Superior temporal gyrus (tissue), 1 donor: ENCODE measurements around the gene THADA.

Experiments
- DNase-seq: peaks from one replicate; pipeline ENCODE4 v3.0.0-alpha.2; 2016; ENCODE audit errors: extremely low spot score

Gene THADA

DNA sequence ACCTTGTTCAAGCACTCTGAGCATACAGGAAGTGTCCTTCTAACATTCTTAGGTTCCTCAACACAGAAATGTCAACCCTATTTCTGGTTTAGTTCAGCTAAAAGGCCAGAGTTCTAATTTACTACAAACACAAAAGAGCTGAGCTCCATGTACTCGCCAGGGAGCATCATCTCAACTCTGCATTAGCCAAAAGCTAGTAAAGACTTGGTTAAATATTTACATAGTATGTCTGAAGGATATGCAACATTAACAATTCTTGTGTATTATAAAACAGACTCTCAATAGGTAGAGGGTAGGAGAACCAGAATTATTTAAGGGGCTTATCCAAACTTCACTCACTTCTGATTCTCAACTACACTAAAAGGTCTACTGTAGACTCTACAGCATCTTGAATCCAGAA is 154.6 kb downstream of the THADA start:
- DNase-seq, result no peak

DNA sequence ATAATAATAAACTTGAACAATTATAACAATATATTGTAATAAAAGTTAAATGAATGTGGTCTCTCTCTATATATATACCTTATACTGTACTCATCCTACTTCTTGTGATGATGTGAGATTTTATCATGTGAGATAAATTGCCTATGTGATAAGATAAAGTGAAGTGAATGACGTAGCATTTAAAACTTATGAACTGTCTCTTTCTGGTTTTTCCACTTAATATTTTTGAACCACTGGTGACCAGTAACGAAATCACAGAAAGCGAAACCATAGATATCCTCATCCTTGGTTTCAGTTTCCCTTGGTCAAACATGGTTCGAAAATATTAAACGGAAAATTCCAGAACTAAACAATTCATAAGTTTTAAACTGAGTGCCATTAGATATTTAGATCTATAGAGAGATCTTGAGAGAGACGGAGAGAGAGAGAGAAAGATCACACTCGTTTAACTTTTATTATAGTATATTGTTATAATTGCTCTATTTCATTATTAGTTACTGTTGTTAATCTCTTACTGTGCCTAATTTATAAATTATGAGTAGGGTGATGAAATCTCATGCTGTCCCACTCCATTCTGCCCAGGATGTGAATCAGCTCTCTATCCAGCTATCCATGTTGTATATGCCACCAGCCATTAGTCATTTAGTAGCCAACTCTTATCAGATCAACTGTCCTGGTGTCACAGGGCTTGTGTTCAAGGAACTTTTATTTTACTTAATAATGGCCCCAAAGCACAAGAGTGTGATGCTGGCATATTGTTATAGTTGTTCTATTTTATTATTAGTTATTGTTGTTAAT is 156.8 kb downstream of the THADA start:
- no peak for DNase-seq

DNA sequence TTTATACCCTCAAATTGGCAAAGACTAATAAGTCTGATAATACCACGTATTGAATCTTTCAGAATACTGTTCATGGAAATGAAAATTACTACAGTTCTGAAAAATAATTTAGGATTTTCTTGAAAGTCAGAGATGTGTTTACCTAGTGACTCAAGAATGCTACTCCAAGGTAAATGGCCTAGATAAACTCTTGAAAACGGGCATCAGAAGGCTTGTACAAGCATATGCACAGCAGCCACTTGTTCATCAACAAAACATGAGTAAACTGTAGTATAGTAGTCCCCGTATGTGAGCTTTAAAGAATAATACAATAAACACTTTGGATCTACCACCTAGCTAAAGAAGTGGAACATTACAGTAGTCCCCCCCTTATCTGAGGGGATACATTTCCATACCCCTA is 157.5 kb downstream of the THADA start:
- no peak for DNase-seq

DNA sequence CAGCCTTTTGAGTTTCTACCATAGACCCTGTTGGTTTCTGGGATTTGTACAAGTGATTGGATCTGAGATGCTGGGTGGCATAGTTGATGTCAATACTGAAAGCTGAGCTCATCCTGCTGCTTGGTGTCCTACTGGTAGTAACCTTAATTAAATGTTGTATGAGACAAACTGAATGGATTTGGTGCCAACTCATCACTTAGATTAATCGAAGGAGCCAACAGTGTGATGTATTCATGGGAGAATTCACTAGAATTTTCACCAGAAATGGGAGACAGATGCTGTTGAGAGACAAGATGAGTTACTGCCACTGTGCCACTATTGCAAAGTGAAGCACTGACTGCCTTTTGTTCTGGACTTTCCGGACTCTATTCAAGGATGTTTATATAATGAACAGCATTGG is 158.5 kb downstream of the THADA start:
- no peak for DNase-seq

DNA sequence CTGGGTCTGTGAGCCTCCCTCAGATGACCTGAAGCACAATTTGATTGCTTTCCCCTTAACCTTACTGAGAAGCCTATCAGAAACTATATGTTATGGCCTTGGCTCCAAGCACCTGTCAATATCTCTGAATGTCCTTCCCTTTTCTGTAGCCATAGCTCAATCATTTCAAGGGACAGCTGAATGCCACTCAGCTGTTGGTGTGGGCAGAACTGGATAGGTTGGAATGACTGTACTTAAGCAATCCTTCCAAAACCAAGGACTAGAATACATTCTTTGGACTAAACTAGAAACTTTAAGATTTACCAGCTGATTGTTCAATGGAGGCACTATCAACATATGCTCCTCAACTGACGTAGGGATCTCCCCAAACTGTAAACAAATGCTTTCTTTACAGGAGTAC is 159.4 kb downstream of the THADA start:
- no peak for DNase-seq

DNA sequence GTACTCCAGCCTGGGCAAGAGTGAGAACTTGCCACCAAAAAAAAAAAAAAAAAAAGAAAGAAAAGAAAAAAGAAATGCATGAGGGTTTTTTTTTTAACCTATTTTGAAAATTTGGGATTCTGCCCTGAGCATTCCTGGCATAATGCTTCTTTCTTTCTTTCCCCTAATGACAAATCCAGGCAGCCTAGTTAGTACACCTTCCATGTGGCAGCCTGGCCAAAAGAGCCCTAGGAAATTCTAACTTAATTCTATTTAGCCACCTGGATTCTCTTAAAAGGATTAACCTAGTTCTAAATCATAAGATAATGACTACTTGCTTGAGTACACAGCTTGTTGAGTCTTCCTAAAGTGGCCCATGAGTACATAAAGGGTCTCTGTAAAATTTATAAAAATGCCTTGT is 160.1 kb downstream of the THADA start:
- DNase-seq, result no peak

DNA sequence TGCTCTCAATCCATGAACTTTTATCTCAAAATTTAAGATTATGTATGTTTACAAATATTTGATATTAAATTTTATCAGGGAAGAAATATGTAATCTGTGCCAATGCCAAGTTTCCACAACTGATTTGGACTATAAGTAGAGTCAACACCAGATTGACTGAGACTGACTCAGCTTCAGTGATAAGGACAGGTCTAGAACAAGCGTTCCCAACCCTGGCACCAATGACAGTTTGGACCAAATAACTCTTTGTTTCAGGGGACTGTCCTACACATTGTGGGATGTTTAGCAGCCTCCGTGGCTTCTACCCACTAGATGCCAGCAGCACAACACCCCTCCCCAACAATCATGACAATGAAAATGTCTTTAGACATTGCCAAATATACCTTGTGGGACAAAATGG is 165.3 kb downstream of the THADA start:
- no peak for DNase-seq

DNA sequence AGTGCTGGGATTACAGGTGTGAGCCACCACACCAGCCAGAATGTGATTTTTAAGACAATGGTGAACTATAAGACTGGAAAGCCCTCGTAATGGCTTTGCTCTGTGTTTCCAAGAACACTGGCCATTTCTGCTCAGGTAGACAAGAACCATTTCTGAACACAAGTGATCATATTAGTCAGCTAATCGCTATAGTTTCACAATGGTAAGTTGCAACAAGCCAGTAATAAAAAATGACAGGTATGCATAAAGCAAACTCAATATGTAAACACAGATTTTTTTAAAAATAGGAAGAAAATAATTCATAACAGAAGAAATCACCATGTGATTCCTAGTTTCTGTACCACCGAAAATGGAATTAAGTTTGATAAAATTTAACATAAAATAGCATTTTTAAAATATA is 166.5 kb downstream of the THADA start:
- no peak for DNase-seq

DNA sequence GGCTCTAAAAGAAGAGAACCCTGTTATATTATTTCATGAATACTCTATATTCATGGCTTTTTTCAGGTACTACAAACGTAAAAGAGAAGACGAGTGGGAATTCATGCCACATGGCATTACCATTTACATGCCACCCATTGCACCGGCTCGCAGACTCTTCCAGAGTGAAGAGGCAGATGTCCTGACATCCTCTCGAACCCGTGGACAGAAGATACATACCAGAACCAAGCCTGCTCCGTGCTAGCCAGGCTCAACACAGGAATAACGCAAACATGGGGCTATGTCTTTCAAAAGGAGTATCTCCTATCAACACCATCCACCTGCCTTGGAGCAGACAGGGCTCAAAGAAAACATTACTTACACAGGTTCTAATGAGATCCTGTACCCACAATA is 168.8 kb downstream of the THADA start:
- DNase-seq, result no peak

DNA sequence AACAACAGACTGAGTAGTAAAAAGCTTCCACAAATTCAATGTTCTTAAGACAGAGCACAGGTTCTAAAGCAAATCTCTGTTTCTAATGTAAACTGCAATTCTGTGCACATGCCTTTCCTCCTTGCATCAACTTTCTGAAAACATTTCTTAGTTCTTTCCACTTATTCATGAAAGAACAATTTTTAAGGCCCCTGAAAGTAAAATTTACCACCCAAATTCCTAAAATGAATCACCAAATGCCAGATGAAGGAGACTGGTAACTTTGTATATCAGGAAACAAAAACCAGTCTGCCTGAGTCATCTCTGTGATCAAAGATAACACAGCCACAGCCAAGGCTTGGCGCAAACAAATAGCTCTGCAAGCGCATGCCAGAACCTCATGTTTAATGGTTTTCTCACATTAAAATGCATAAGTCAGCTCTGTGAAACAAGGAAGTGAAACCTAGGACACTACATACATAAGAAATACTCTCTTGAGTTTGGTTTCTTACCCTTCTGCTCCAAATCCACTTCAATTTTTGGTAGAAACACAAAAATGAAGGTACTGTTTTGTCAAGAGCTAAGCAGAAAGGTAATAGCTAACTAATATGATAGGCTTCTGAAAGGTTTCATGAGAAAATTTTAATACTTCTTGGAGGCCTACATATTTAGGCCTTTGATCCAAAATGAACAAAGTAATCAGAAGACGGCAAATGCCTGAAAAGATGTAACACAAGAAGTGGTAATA is 169.4 kb downstream of the THADA start:
- peak; percentile 74 for DNase-seq

DNA sequence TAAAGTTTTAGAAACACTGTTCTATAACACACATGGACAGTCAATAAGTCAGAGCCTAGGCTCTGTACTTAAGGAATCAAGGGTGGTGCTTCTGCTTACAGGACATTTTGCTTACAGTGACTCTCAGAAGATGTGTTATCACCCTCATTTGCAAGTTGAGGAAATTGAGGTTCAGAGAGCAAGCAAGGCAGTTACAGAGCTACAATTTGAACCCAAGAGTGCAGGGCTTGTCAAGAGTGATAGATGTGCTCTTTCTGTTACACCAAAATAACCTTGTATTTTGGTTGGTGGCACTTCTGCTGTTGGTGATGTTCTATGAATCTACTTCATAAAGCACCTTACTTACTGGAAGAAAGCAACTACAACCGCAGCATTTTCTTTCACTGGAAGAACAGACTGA is 170.2 kb downstream of the THADA start:
- no peak for DNase-seq

DNA sequence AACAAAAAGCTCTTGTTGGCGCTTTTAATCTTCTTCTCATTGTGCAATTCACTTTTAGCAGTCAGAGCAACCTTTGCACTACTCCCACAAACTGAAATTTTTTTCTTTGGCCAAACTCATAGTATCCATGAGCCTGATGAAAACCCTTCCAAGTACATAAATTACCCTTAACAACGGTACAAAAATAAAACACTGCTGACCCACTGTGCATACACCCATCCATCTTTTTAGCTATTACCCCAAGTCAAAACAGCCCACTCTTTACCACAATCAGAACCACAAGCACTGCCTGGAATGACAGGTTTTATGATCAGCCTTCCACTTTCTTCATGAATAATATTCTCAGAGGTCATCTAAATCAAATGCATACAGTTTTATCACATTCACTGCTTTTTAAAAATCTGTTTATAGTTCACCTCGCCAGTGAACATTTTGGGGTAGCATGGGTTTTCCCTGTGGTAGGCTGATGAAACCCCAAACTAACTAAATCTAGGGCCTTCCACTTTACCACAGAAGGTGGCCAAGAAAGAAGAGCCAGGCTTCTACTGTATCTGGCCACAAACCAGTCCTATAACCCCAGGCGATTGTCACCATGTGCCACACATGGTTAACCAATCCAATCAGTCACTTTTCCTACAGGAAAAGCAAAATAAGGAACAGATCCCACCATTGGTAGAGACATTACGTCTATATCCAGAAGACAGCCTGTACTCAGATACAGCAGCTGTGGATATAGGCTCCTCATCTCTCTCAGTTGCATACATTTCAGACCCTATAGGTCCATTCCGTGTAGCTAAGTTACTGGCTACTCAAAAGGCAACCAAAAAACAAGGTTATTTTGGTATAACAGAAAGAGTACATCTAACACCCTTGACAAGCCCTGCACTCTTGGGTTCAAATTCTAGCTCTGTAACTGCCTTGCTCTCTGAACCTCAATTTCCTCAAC is 171.3 kb downstream of the THADA start:
- no peak for DNase-seq

DNA sequence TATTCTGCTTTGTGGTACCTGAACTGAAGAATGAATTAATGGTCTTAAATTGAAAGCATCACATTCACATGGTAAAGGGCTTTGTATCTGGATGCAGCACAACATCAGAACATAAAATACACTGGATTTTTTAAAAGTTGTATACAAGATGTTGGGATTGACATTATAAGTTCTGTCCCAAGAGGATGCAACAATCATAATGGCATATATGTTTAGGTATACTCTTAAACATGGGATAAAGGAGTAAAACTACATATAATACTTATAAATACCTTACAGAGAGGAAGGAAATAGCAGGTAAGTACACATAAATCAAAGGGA is 171.9 kb downstream of the THADA start:
- DNase-seq, result no peak

DNA sequence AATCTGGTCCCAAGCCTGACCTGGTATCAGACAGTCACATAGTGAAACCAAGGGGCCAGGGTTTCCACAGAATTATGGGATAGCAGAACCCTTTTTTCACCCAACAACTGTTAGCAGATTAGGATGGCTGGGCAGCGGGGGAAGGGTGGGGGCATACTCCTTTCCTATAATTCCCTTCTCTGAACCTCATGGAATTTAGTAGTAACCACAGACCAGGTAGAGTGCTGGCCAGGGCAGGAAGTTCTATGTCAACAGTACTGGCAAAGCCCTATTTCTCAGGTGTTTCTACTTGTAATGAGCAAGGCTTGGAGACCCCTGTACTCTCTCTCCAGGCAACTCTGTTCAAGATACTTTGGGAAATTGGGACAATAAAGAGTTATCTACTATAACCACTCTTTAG is 174.6 kb downstream of the THADA start:
- DNase-seq, result no peak

DNA sequence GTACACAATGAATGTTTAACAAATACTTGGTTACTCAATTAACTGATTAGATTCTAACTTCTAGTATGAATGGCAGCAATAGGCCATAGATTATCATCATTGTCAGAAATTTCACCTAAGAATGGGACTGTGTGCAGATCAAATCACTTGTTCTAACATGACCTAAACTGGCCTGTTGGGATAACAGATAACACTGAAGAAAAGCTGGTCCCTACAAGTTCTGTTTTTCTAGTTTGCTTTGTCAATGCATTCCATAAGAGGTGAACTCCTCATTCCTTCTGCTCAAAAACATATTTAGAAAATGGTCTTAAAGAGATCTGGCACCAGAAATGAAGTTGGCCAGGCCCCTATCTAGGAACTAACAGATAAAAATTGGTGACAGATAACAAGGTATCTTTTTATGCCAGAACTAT is 175.4 kb downstream of the THADA start:
- DNase-seq, result no peak

DNA sequence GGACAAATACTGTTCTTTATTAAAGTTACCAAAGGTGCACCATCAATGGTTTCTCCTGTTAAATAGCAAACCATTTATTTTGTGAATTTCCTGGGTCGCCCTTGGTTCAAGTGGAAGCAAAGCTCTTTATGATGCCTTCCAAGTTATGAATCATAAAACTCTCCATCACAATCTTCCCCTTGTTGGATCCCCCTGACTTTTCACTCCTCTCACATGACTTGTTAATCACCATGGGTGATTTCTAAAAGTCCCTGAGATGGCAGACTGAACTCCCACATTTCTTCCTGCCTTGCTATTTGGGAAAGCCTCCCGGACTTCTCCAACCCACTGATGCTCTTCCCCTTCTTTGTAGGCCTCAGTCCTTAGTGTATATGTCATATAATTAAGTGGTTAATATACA is 176.0 kb downstream of the THADA start:
- no peak for DNase-seq

DNA sequence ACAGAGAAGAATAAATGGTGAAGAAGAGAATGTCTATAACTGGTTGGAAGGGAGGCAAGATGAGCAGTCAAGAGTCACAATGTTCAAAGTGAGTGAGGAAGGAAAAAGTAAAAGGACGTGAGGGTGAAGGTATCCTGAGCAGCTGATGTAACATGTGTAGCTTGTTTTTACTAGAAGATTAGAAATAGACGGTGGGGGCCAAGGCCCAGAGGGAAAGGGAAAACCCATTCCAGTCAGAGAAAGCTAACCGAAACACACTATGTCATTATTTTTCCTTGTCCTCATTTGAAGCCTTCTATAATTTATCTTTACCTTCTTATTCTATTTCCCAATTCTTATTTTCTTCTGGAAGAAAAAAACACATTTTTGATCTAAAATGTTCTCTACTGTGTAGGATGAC is 176.6 kb downstream of the THADA start:
- DNase-seq, result no peak

DNA sequence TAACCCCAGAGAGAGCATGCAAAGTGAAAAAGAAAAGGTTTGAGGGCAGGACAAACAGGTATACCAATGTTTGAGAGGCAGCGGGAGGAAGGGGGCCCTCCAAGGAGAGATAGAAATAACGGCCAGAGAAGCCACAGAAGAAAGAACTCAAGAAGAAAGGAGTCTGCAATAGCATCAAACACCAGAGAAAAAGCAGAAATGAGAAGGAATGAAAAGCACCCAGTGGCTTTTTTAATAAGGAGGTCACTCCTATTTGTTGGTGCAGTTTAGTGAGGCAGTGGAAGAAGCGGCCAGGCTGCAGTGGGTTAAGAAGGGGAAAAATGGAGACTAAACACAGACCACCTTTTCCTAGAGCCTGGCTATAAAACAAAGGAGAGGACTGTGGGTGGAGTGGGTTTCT is 177.2 kb downstream of the THADA start:
- no peak for DNase-seq

DNA sequence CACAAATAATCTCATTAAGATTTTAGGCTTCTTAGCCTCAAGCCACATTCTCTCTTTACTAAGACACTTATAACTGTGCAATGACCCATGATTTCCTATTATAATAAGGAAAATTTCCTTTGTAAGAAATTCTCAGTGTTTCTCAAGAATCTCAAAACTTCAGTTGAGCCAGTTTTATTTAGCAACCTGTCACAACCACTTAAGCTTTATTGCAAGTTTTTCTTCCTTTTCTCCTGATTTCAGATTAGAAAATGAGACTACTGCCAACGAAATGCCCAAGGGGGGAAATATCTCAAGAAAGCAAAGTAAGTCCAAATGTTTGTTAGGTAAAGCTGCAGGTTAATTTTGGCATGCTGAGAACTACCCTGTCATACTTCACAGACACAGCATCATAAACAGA is 178.5 kb downstream of the THADA start:
- DNase-seq, result no peak

DNA sequence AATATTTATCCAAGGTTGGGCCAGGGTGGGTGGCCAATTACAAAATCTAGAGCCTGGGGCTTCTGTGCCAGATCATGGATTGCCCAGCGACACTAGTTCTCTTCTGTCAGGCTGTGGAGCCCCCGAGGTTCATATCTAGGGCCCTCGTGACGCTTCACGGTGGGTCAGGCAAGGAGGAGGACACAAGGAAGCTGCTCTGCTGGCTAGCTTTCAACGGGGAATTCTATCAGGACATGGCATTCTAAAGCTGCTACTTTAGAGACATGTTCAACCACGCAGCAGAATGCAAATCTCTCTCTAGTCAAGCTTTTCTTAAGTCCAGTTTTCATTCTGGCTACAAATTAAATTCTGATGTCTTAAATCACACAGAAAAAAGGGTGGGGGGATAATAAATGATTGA is 180.2 kb downstream of the THADA start:
- DNase-seq, result no peak

DNA sequence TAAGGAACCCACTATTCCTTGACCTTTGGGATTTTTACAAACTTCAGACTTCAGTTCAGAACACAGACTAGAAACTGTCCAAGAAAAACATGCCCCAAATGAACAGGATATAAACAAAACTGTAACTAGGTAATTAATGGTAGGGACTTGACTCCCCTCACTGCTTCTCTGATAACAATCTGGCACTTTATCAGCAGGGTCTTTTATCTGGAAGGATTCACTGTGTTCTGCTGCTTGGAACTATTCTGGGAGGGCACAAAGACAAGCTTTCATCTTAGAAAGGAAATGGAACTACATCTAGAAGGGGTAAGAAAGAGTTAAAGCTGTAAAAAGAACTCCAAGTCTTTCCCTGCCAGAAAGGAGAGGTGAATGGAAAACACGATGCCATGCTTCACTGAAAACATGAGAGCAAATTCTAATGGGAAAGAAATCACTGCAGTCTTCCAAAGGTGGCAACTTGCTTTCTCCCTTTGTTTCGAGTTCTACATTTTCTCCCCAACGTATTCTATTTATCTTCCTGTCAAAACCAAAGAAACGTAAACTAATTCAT is 181.2 kb downstream of the THADA start:
- DNase-seq, result no peak

DNA sequence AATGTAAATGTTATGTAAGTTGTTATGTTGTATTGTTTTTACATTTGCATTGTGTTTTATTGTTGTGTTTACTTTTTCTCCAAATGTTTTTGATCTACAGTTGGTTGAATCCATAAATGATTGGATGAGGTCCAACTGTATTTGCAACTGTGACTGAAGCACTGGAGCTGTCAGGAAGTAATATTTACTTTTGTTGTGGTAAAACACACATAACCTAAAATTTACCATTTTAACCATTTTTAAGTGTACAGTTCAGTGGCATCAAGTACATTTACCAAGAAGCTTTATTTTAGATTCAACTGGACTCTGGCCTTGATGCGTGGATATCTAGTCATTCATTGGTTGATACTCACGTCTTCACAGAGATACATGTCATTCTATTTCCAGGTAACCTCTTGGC is 181.8 kb downstream of the THADA start:
- no peak for DNase-seq
